Urothelium cell line (cell line): ENCODE data around the gene TRIM26.
"Not testable (repeated sequence)": the region's sequence is repeated elsewhere in the genome, so short reads cannot be mapped to it uniquely, and the experiment has no call there.

Experiments used
- DNase-seq: peaks from one replicate; pipeline ENCODE4 v3.0.0; 2011; ENCODE audit warnings: low spot score, mixed read lengths
- FAIRE-seq: peaks from 2 replicates; lab custom pipeline; 2011; peaks lifted over from hg19 to GRCh38; lab: Jason Lieb, UNC

The TRIM26 gene

GRCh38 chr6:30155520-30156261 is 57.5 kb downstream of the TRIM26 start:
- DNase-seq (no peak), FAIRE-seq (no peak)

GRCh38 chr6:30154709-30155519 is 58.3 kb downstream of the TRIM26 start:
- DNase-seq, result peak; percentile 84
- peak; percentile 66 for FAIRE-seq

- no peak for FAIRE-seq
- no peak for DNase-seq
Measured at GRCh38 chr6:30154061-30154460, 59.1 kb downstream of the TRIM26 start.

- FAIRE-seq (no peak), DNase-seq (no peak)
Measured at GRCh38 chr6:30152910-30153610, 60.1 kb downstream of the TRIM26 start.

- DNase-seq (no peak), FAIRE-seq (no peak)
Measured at GRCh38 chr6:30152016-30152673, 61.1 kb downstream of the TRIM26 start.

- DNase-seq (no peak), FAIRE-seq (no peak)
Measured at GRCh38 chr6:30151580-30151979, 61.6 kb downstream of the TRIM26 start.

GRCh38 chr6:30150671-30151395 is 62.4 kb downstream of the TRIM26 start:
- FAIRE-seq (no peak), DNase-seq (no peak)

- DNase-seq (no peak), FAIRE-seq (no peak)
Measured at GRCh38 chr6:30149858-30150550, 63.2 kb downstream of the TRIM26 start.

GRCh38 chr6:30149234-30149633 is 64.0 kb downstream of the TRIM26 start:
- DNase-seq (no peak), FAIRE-seq (no peak)

- no peak for FAIRE-seq
- DNase-seq, result no peak
Measured at GRCh38 chr6:30147096-30147495, 66.1 kb downstream of the TRIM26 start.

- DNase-seq, result no peak
- no peak for FAIRE-seq
Measured at GRCh38 chr6:30145818-30146217, 67.4 kb downstream of the TRIM26 start.

GRCh38 chr6:30144811-30145210 is 68.4 kb downstream of the TRIM26 start:
- no peak for DNase-seq
- FAIRE-seq, result no peak

- DNase-seq (no peak), FAIRE-seq (no peak)
Measured at GRCh38 chr6:30143780-30144179, 69.4 kb downstream of the TRIM26 start.

- DNase-seq (no peak), FAIRE-seq (no peak)
Measured at GRCh38 chr6:30142665-30143064, 70.5 kb downstream of the TRIM26 start.

GRCh38 chr6:30140240-30140639 is 73.0 kb downstream of the TRIM26 start:
- DNase-seq, FAIRE-seq: not testable (repeated sequence)

- FAIRE-seq, result no peak
- DNase-seq, result no peak
Measured at GRCh38 chr6:30136570-30137286, 76.5 kb downstream of the TRIM26 start.

GRCh38 chr6:30135757-30136156 is 77.4 kb downstream of the TRIM26 start, which contains the start of gene TRIM40:
Gene TRIM40 (plus strand): TSS chr6:30136140. CDS start chr6:30137037, 897 bp downstream.
- no peak for DNase-seq
- no peak for FAIRE-seq

GRCh38 chr6:30135147-30135546 is 78.1 kb downstream of the TRIM26 start:
- DNase-seq (no peak), FAIRE-seq (no peak)
